ENCODE measurements around the gene ELAVL3.

- no peak for TF ChIP-seq JUN (IDR thresholded peaks at IDR 0.05)
- no peak for TF ChIP-seq NR3C1 (IDR thresholded peaks at IDR 0.05)
- no peak for TF ChIP-seq CTCF (IDR thresholded peaks at IDR 0.05)
- no peak for TF ChIP-seq CEBPB (IDR thresholded peaks at IDR 0.05)
- no peak for TF ChIP-seq EP300 (IDR thresholded peaks at IDR 0.05)
- no peak for TF ChIP-seq RAD21 (conservative IDR thresholded peaks at IDR 0.05 in 1 of 2, IDR thresholded peaks at IDR 0.05 in 1 of 2)
- no peak for TF ChIP-seq USF2 (IDR thresholded peaks at IDR 0.05)
- TF ChIP-seq TP53 (CRISPR knock-in tag; IDR thresholded peaks at IDR 0.05) = no peak
- TF ChIP-seq ZSCAN20 (CRISPR knock-in tag; IDR thresholded peaks at IDR 0.05) = no peak
- TF ChIP-seq RCOR1 (IDR thresholded peaks at IDR 0.05; ENCODE audit: low read depth, low read length) = no peak
- no peak for TF ChIP-seq HDAC2 (IDR thresholded peaks at IDR 0.05)
- TF ChIP-seq POLR2A (IDR thresholded peaks at IDR 0.05; ENCODE audit: low read length) = no peak
These were observed 15.0 kb upstream of the ELAVL3 start for GRCh38 chr19:11495885-11496284.
